ENCODE data around the gene SERP1. TPM values are rescaled to one million over a fixed set of nuclear protein-coding genes. Genes with fewer than 3 reads are reported as not detected.

The SERP1 gene
- total and polyA plus RNA-seq, 2 donors (not counting 3 experiments of a cell fraction or from before 2014, with no cell fraction given), result 81.7 to 103 TPM

DNA sequence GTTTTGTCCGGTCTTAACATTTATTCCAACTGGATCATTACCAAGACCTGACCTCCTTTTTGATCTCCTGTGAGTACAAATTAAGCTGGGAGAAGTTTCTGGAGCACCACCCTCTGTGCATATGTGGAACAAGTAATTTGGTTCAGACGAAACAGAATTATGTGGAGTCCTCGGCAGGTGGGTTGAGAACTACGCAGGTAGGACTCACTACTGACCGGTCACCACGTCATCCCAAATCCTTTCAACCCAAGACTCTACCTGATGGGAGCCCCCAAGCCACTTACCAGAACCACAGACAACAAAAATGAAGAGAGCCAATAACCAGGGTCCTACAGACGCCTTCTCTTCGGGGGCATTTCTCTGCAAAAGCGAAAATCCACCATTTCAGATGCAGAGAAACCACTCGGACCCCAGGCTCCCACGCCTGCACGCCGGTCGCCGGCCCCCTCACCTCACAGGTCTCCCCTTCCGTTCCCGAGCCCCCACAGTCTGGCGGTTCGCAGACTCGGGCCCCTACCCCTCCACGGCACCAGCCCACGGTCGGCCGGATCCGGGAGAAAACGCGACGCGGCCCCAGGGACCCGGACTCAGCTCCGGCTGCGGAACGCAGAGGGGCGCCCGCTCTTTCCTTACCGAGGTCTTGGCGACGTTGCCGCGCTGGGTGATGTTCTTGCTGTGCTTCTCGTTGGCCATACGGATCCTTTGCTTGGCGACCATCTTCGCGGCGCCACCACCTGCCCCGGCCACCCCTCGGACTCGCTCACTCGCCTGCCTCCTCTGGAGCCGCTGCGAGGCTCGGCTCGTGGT is 674 bp downstream of the SERP1 start:
- Histone ChIP-seq H3K4me3 (replicated peaks in 1 of 3; ENCODE audit: insufficient read depth in 1 of 3, low read depth in 1 of 3, low read length in 3 of 3) (peak overlapping the region; percentile 80 to 98 (median 93)), H3K27me3 (ENCODE audit: control insufficient read depth in 2 of 2, insufficient read depth in 2 of 2, low read length in 2 of 2) (no peaks in the 10 kb centered on the region), H3K9ac (replicated peaks; ENCODE audit: extremely low read depth, insufficient read depth, low read length) (peak overlapping the region; percentile 98), H3K4me2 (ENCODE audit: insufficient read depth, low read length) (peak overlapping the region; percentile 97), H4K20me1 (replicated peaks; ENCODE audit: control insufficient read depth, extremely low read depth, insufficient read depth, low read length) (no peaks in the 10 kb centered on the region), H3K4me1 (ENCODE audit: control insufficient read depth, extremely low read depth, insufficient read depth, low read length) (peaks cover 25% of the 10 kb centered on the region), H3K9me1 (replicated peaks; ENCODE audit: control insufficient read depth, extremely low read depth, insufficient read depth, low read length) (no peaks in the 10 kb centered on the region), H3K27ac (ENCODE audit: insufficient read depth, low read depth, low read length) (peak overlapping the region; percentile 97), H3K79me2 (ENCODE audit: control insufficient read depth, insufficient read depth, low read length) (peaks cover 72% of the 10 kb centered on the region), H3K36me3 (ENCODE audit: control insufficient read depth in 2 of 2, extremely low read depth in 1 of 2, insufficient read depth in 2 of 2, low read length in 2 of 2) (peaks cover 2 to 16% of the 10 kb centered on the region in 2 experiments), H3K9me3 (replicated peaks; ENCODE audit: control insufficient read depth, insufficient read depth, low read length) (no peaks in the 10 kb centered on the region), H2AFZ (ENCODE audit: low read depth, low read length) (peak overlapping the region; percentile 15)
- POLR2A ChIA-PET, result interaction anchor here (1.0 to 1.9 kb wide), 2 partner anchors 137 to 217 kb away, joined by 3 to 7 read pairs; partner anchors contain the start of gene SIAH2
- dilution Hi-C loops (cut with MboI; ENCODE audit: extremely low pct_ligation_motif_present, low sequenced_read_pairs), result no loop called here
- TF ChIP-seq, protein P1, sequence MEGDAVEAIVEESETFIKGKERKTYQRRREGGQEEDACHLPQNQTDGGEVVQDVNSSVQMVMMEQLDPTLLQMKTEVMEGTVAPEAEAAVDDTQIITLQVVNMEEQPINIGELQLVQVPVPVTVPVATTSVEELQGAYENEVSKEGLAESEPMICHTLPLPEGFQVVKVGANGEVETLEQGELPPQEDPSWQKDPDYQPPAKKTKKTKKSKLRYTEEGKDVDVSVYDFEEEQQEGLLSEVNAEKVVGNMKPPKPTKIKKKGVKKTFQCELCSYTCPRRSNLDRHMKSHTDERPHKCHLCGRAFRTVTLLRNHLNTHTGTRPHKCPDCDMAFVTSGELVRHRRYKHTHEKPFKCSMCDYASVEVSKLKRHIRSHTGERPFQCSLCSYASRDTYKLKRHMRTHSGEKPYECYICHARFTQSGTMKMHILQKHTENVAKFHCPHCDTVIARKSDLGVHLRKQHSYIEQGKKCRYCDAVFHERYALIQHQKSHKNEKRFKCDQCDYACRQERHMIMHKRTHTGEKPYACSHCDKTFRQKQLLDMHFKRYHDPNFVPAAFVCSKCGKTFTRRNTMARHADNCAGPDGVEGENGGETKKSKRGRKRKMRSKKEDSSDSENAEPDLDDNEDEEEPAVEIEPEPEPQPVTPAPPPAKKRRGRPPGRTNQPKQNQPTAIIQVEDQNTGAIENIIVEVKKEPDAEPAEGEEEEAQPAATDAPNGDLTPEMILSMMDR (IDR thresholded peaks at IDR 0.05; ENCODE audit: extremely low read depth in 1 of 2, insufficient read depth in 1 of 2, low read depth in 1 of 2, low read length in 2 of 2), result no peak
- TF ChIP-seq POLR2AphosphoS5 (IDR thresholded peaks at IDR 0.05; ENCODE audit: insufficient read depth, low read depth, low read length) (no peak), FOS (IDR thresholded peaks at IDR 0.05; ENCODE audit: borderline replicate concordance, insufficient read depth, low read length) (no peak), JUN (IDR thresholded peaks at IDR 0.05; ENCODE audit: borderline replicate concordance, insufficient read depth, insufficient read length, low read depth) (no peak), MYC (IDR thresholded peaks at IDR 0.05; ENCODE audit: low read depth, low read length) (no peak), GATA2 (IDR thresholded peaks at IDR 0.05; ENCODE audit: insufficient read depth, insufficient read length, low read depth, low read length) (no peak), EZH2 (IDR thresholded peaks at IDR 0.05; ENCODE audit: borderline replicate concordance, low read depth, low read length, severe bottlenecking) (no peak), POLR2A (IDR thresholded peaks at IDR 0.05; ENCODE audit: low read depth, low read length) (no peak)
- TF ChIP-seq, protein P2, sequence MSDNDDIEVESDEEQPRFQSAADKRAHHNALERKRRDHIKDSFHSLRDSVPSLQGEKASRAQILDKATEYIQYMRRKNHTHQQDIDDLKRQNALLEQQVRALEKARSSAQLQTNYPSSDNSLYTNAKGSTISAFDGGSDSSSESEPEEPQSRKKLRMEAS (IDR thresholded peaks at IDR 0.05; ENCODE audit: insufficient read depth, insufficient read length), result no peak
- peak; percentile 30 for DNase-seq (ENCODE audit: low read depth, low spot score)
- no peak for FAIRE-seq
- TSS peak; percentile 23 for BruUV-seq (replicated peaks)
- intact Hi-C loops (cut with micrococcal nuclease), result loop anchor here (1.0 to 10.0 kb wide), 8 partner anchors 11 to 578 kb away; partner anchors contain the start of genes ERICH6, SELENOT, SIAH2 and TSC22D2
- CTCF ChIA-PET, result interaction anchor here (0.8 to 2.6 kb wide), 8 partner anchors 8 to 579 kb away, joined by 3 to 10 read pairs (median 4); partner anchors contain the start of gene TSC22D2
